ENCODE results near the gene EFNA5. TPM values are rescaled to one million over a fixed set of nuclear protein-coding genes. Genes with fewer than 3 reads are reported as not detected.

EFNA5 gene
- total RNA-seq, 2 donors from 2014 or later: 6.0 to 13.5 TPM

- Histone ChIP-seq H3K27me3 (replicated peaks; ENCODE audit: insufficient read depth) (no peaks in the 10 kb centered on the region), H3K9me3 (peaks cover 3% of the 10 kb centered on the region), H3K4me1 (ENCODE audit: control insufficient read depth in 1 of 2, low read depth in 2 of 2) (no peaks in the 10 kb centered on the region), H3K36me3 (no peaks in the 10 kb centered on the region), H3K27ac (no peak overlapping the region), H3K4me3 (no peak overlapping the region)
- ATAC-seq (ENCODE audit: insufficient number of reproducible peaks, low FRiP score, low read depth): no peak
- DNase-seq (ENCODE audit: low spot score): no peak
- TF ChIP-seq CTCF (IDR thresholded peaks at IDR 0.05): no peak
Measured at GRCh38 chr5:107342371-107342770, 328.4 kb downstream of the EFNA5 start.

GRCh38 chr5:107341376-107342084, 329.2 kb downstream of the EFNA5 start:
- H3K4me3 ChIP-seq: no peak overlapping the region
- no peak for ATAC-seq (ENCODE audit: insufficient number of reproducible peaks, low FRiP score, low read depth)
- no peaks in the 10 kb centered on the region for H3K4me1 ChIP-seq (ENCODE audit: control insufficient read depth in 1 of 2, low read depth in 2 of 2)
- H3K9me3 ChIP-seq: peaks cover 2% of the 10 kb centered on the region
- DNase-seq (ENCODE audit: low spot score): no peak
- H3K36me3 ChIP-seq: no peaks in the 10 kb centered on the region
- no peak overlapping the region for H3K27ac ChIP-seq
- TF ChIP-seq CTCF (IDR thresholded peaks at IDR 0.05): no peak
- H3K27me3 ChIP-seq (replicated peaks; ENCODE audit: insufficient read depth): no peaks in the 10 kb centered on the region

GRCh38 chr5:107340631-107341030, 330.1 kb downstream of the EFNA5 start:
- ATAC-seq (ENCODE audit: insufficient number of reproducible peaks, low FRiP score, low read depth): no peak
- H3K4me3 ChIP-seq: no peak overlapping the region

GRCh38 chr5:107338335-107338734, 332.4 kb downstream of the EFNA5 start:
- H3K36me3 ChIP-seq: no peaks in the 10 kb centered on the region

More at GRCh38 chr5:107340631-107341030, 330.1 kb downstream of the EFNA5 start:
- DNase-seq (ENCODE audit: low spot score): no peak
- no peak for TF ChIP-seq CTCF (IDR thresholded peaks at IDR 0.05)
- H3K4me1 ChIP-seq (ENCODE audit: control insufficient read depth in 1 of 2, low read depth in 2 of 2): no peaks in the 10 kb centered on the region
- H3K27ac ChIP-seq: no peak overlapping the region
- no peaks in the 10 kb centered on the region for H3K36me3 ChIP-seq
- H3K9me3 ChIP-seq: no peaks in the 10 kb centered on the region
- no peaks in the 10 kb centered on the region for H3K27me3 ChIP-seq (replicated peaks; ENCODE audit: insufficient read depth)

GRCh38 chr5:107337281-107337680, 333.5 kb downstream of the EFNA5 start:
- no peaks in the 10 kb centered on the region for H3K36me3 ChIP-seq
- ATAC-seq (ENCODE audit: insufficient number of reproducible peaks, low FRiP score, low read depth): no peak
- H3K27me3 ChIP-seq (replicated peaks; ENCODE audit: insufficient read depth): no peaks in the 10 kb centered on the region
- no peak for DNase-seq (ENCODE audit: low spot score)
- no peak overlapping the region for H3K27ac ChIP-seq
- no peak for TF ChIP-seq CTCF (IDR thresholded peaks at IDR 0.05)
- no peaks in the 10 kb centered on the region for H3K4me1 ChIP-seq (ENCODE audit: control insufficient read depth in 1 of 2, low read depth in 2 of 2)
- no peak overlapping the region for H3K4me3 ChIP-seq
- no peaks in the 10 kb centered on the region for H3K9me3 ChIP-seq

More at GRCh38 chr5:107338335-107338734, 332.4 kb downstream of the EFNA5 start:
- Histone ChIP-seq H3K27me3 (replicated peaks; ENCODE audit: insufficient read depth) (no peaks in the 10 kb centered on the region), H3K27ac (no peak overlapping the region), H3K4me3 (no peak overlapping the region), H3K9me3 (no peaks in the 10 kb centered on the region), H3K4me1 (ENCODE audit: control insufficient read depth in 1 of 2, low read depth in 2 of 2) (no peaks in the 10 kb centered on the region)
- DNase-seq (ENCODE audit: low spot score): no peak
- TF ChIP-seq CTCF (IDR thresholded peaks at IDR 0.05): no peak
- ATAC-seq (ENCODE audit: insufficient number of reproducible peaks, low FRiP score, low read depth): no peak
